WTC11 (cell line): Measurements from ENCODE around the gene CCDC127. TPM values are rescaled to one million over a fixed set of nuclear protein-coding genes. Genes with fewer than 3 reads are reported as not detected.
A peak's percentile ranks its signal among the peaks of the same experiment; 100 is the strongest.

ENCODE experiments used
- ATAC-seq: fragments of 200-7000 bp; cut with Tn5 transposase; 2 replicates; pipeline ENCODE4 v1.10.0; 2021; ENCODE audit warnings: mild to moderate bottlenecking, moderate library complexity
- CTCF ChIA-PET: fragments of 300-600 bp; sonication (Branson Sonifier 250); formaldehyde crosslinking; loops from one replicate; lab custom pipeline; 2021; ENCODE audit warnings: antibody characterized with exemption; lab: Charles Lee
- POLR2A ChIA-PET: fragments of 350-600 bp; sonication (Branson Sonifier 250); formaldehyde crosslinking; loops from one replicate; lab custom pipeline; 2021; ENCODE audit warnings: antibody characterized with exemption; lab: Charles Lee
- DNase-seq: peaks from one replicate; pipeline ENCODE4 v3.0.0; 2021; ENCODE audit warnings: low spot score
- H3K27ac Mint-ChIP-seq: 2 replicates; pipeline ENCODE4 v1.8.0; 2021; ENCODE audit warnings: mixed read lengths
- H3K27me3 Mint-ChIP-seq: 2 replicates; pipeline ENCODE4 v1.8.0; 2021; ENCODE audit warnings: low read depth, mild to moderate bottlenecking, moderate library complexity, mixed read lengths
- H3K36me3 Mint-ChIP-seq: 2 replicates; pipeline ENCODE4 v1.8.0; 2021; ENCODE audit warnings: mixed read lengths
- H3K4me1 Mint-ChIP-seq: 2 replicates; pipeline ENCODE4 v1.8.0; 2022; ENCODE audit warnings: mixed read lengths
- H3K4me3 Mint-ChIP-seq: 2 replicates; pipeline ENCODE4 v1.8.0; 2021; ENCODE audit warnings: mild to moderate bottlenecking, moderate library complexity, mixed read lengths
- H3K9me3 Mint-ChIP-seq: 2 replicates; pipeline ENCODE4 v1.8.0; 2021; ENCODE audit warnings: mixed read lengths
- ELF4 ChIP-seq: sonication (generic); formaldehyde crosslinking; IDR thresholded peaks from 2 replicates; pipeline ENCODE4 v1.8.1; 2022; ENCODE audit warnings: low read depth, mild to moderate bottlenecking, moderate library complexity, missing genetic modification reagents
- ESRRA ChIP-seq: sonication (generic); formaldehyde crosslinking; IDR thresholded peaks from 2 replicates; pipeline ENCODE4 v1.8.1; 2022; ENCODE audit warnings: mild to moderate bottlenecking, missing genetic modification reagents, borderline replicate concordance
- FOXP1 ChIP-seq: sonication (generic); formaldehyde crosslinking; IDR thresholded peaks from 2 replicates; pipeline ENCODE4 v1.8.0; 2022; ENCODE audit warnings: missing genetic modification reagents, mild to moderate bottlenecking, moderate library complexity, borderline replicate concordance
- KAT7 ChIP-seq: sonication (generic); formaldehyde crosslinking; IDR thresholded peaks from 2 replicates; pipeline ENCODE4 v1.8.1; 2023; ENCODE audit warnings: missing genetic modification reagents, mild to moderate bottlenecking, borderline replicate concordance
- NFATC4 ChIP-seq: fragments of 250-450 bp; sonication (Bioruptor Pico); IDR thresholded peaks from 2 replicates; pipeline ENCODE4 v1.9.0; 2021; ENCODE audit warnings: mild to moderate bottlenecking
- TEAD4 ChIP-seq: sonication (generic); formaldehyde crosslinking; IDR thresholded peaks from 2 replicates; pipeline ENCODE4 v1.8.0; 2022; ENCODE audit warnings: mild to moderate bottlenecking, missing genetic modification reagents
- TP53 ChIP-seq: sonication (generic); formaldehyde crosslinking; IDR thresholded peaks from 2 replicates; pipeline ENCODE4 v1.8.1; 2023; ENCODE audit warnings: mild to moderate bottlenecking, missing genetic modification reagents
- ZNF232 ChIP-seq: sonication (generic); formaldehyde crosslinking; IDR thresholded peaks from 2 replicates; pipeline ENCODE4 v1.8.0; 2022; ENCODE audit warnings: mild to moderate bottlenecking, missing genetic modification reagents
- total RNA-seq: library from RNA; stranded (reverse); gene quantifications from 3 replicates; pipeline ENCODE4 v1.2.3, GENCODE V29; 2021
- TF ChIP-seq, protein P1 (sequence below): fragments of 250-450 bp; sonication (Bioruptor Pico); IDR thresholded peaks from 2 replicates; pipeline ENCODE4 v1.9.0; 2021; ENCODE audit warnings: mild to moderate bottlenecking, borderline replicate concordance
- TF ChIP-seq, protein P2 (sequence below): sonication (generic); formaldehyde crosslinking; IDR thresholded peaks from 2 replicates; pipeline ENCODE4 v1.8.1; 2022; ENCODE audit warnings: mild to moderate bottlenecking, moderate library complexity, missing genetic modification reagents
- TF ChIP-seq, protein P3 (sequence below): sonication (generic); formaldehyde crosslinking; IDR thresholded peaks from 2 replicates; pipeline ENCODE4 v1.8.0; 2023; ENCODE audit warnings: mild to moderate bottlenecking, missing genetic modification reagents
- TF ChIP-seq, protein P4 (sequence below): fragments of 250-450 bp; sonication (Bioruptor Pico); IDR thresholded peaks from 2 replicates; pipeline ENCODE4 v1.8.0; 2021; ENCODE audit warnings: mild to moderate bottlenecking
- TF ChIP-seq, protein P5 (sequence below): sonication (generic); formaldehyde crosslinking; IDR thresholded peaks from 2 replicates; pipeline ENCODE4 v1.8.1; 2022; ENCODE audit warnings: low read depth, mild to moderate bottlenecking, moderate library complexity, missing genetic modification reagents, borderline replicate concordance
- TF ChIP-seq, protein P6 (sequence below): sonication (generic); formaldehyde crosslinking; IDR thresholded peaks from 2 replicates; pipeline ENCODE4 v1.8.1; 2023; ENCODE audit warnings: mild to moderate bottlenecking, moderate library complexity, missing genetic modification reagents
- TF ChIP-seq, protein P7 (sequence below): fragments of 250-450 bp; sonication (Bioruptor Pico); IDR thresholded peaks from 2 replicates; pipeline ENCODE4 v2.1.2; 2022; ENCODE audit warnings: mild to moderate bottlenecking, moderate library complexity

Gene CCDC127
- total RNA-seq, 1 experiment from 2014 or later, result 5.3 TPM

DNA sequence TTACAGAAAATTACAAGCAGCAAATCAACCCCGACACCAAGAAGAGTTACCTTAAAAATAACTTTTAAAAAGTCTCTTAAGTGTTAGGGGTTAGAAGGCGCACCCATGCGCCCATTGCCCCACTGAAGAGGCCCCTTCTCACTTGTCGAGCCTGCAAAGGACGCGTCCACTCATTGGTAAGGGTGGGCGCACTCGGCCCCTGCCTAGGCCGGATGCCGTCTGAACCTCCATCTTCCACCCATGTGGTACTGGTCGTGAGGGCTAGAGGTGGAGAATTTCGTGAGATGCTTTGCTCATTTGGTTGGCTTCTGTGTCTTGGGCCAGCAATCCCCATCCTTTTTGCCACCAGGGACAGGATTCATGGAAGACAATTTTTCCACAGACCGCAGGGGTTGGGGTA lies 54.1 kb downstream of the CCDC127 start (continued):
- TF ChIP-seq, protein P1, sequence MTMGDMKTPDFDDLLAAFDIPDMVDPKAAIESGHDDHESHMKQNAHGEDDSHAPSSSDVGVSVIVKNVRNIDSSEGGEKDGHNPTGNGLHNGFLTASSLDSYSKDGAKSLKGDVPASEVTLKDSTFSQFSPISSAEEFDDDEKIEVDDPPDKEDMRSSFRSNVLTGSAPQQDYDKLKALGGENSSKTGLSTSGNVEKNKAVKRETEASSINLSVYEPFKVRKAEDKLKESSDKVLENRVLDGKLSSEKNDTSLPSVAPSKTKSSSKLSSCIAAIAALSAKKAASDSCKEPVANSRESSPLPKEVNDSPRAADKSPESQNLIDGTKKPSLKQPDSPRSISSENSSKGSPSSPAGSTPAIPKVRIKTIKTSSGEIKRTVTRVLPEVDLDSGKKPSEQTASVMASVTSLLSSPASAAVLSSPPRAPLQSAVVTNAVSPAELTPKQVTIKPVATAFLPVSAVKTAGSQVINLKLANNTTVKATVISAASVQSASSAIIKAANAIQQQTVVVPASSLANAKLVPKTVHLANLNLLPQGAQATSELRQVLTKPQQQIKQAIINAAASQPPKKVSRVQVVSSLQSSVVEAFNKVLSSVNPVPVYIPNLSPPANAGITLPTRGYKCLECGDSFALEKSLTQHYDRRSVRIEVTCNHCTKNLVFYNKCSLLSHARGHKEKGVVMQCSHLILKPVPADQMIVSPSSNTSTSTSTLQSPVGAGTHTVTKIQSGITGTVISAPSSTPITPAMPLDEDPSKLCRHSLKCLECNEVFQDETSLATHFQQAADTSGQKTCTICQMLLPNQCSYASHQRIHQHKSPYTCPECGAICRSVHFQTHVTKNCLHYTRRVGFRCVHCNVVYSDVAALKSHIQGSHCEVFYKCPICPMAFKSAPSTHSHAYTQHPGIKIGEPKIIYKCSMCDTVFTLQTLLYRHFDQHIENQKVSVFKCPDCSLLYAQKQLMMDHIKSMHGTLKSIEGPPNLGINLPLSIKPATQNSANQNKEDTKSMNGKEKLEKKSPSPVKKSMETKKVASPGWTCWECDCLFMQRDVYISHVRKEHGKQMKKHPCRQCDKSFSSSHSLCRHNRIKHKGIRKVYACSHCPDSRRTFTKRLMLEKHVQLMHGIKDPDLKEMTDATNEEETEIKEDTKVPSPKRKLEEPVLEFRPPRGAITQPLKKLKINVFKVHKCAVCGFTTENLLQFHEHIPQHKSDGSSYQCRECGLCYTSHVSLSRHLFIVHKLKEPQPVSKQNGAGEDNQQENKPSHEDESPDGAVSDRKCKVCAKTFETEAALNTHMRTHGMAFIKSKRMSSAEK (CRISPR knock-in tag), result no peak
- TF ChIP-seq, protein P2, sequence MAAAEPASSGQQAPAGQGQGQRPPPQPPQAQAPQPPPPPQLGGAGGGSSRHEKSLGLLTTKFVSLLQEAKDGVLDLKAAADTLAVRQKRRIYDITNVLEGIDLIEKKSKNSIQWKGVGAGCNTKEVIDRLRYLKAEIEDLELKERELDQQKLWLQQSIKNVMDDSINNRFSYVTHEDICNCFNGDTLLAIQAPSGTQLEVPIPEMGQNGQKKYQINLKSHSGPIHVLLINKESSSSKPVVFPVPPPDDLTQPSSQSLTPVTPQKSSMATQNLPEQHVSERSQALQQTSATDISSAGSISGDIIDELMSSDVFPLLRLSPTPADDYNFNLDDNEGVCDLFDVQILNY (CRISPR knock-in tag), result no peak
- TF ChIP-seq, protein P3, sequence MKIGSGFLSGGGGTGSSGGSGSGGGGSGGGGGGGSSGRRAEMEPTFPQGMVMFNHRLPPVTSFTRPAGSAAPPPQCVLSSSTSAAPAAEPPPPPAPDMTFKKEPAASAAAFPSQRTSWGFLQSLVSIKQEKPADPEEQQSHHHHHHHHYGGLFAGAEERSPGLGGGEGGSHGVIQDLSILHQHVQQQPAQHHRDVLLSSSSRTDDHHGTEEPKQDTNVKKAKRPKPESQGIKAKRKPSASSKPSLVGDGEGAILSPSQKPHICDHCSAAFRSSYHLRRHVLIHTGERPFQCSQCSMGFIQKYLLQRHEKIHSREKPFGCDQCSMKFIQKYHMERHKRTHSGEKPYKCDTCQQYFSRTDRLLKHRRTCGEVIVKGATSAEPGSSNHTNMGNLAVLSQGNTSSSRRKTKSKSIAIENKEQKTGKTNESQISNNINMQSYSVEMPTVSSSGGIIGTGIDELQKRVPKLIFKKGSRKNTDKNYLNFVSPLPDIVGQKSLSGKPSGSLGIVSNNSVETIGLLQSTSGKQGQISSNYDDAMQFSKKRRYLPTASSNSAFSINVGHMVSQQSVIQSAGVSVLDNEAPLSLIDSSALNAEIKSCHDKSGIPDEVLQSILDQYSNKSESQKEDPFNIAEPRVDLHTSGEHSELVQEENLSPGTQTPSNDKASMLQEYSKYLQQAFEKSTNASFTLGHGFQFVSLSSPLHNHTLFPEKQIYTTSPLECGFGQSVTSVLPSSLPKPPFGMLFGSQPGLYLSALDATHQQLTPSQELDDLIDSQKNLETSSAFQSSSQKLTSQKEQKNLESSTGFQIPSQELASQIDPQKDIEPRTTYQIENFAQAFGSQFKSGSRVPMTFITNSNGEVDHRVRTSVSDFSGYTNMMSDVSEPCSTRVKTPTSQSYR (CRISPR knock-in tag), result no peak
- TF ChIP-seq, protein P4, sequence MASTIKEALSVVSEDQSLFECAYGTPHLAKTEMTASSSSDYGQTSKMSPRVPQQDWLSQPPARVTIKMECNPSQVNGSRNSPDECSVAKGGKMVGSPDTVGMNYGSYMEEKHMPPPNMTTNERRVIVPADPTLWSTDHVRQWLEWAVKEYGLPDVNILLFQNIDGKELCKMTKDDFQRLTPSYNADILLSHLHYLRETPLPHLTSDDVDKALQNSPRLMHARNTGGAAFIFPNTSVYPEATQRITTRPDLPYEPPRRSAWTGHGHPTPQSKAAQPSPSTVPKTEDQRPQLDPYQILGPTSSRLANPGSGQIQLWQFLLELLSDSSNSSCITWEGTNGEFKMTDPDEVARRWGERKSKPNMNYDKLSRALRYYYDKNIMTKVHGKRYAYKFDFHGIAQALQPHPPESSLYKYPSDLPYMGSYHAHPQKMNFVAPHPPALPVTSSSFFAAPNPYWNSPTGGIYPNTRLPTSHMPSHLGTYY, result no peak
- TF ChIP-seq, protein P5, sequence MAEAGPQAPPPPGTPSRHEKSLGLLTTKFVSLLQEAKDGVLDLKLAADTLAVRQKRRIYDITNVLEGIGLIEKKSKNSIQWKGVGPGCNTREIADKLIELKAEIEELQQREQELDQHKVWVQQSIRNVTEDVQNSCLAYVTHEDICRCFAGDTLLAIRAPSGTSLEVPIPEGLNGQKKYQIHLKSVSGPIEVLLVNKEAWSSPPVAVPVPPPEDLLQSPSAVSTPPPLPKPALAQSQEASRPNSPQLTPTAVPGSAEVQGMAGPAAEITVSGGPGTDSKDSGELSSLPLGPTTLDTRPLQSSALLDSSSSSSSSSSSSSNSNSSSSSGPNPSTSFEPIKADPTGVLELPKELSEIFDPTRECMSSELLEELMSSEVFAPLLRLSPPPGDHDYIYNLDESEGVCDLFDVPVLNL (CRISPR knock-in tag), result no peak
- TF ChIP-seq FOXP1 (CRISPR knock-in tag) (no peak), NFATC4 (CRISPR knock-in tag) (no peak), TP53 (CRISPR knock-in tag) (no peak)

DNA sequence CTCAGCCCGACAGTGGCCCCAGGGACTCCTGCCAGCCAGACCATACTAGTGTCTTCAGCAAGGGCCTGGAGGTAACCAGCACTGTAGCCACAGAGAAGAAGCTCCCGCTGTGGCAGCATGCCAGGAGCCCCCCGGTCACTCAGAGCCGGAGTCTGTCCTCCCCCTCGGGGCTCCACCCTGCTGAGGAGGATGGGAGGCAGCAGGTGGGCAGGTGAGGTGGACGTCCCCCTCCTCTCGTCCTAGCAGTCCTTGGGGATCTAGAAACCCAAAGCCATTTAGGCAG lies 54.7 kb downstream of the CCDC127 start:
- no peak for ATAC-seq
- Mint-ChIP-seq H3K9me3 (peaks cover 12% of the 10 kb centered on the region), H3K36me3 (peaks cover 41% of the 10 kb centered on the region), H3K4me3 (no peak overlapping the region), H3K27ac (0 out of 2 replicates have a peak overlapping the region, but pooled peaks have one; percentile 60), H3K4me1 (peaks cover 13% of the 10 kb centered on the region), H3K27me3 (no peaks in the 10 kb centered on the region)
- DNase-seq, result peak; percentile 9
- ChIA-PET POLR2A (no interaction called here), CTCF (no interaction called here)
- no peak for TF ChIP-seq TEAD4 (CRISPR knock-in tag)
- TF ChIP-seq, protein P5 (CRISPR knock-in tag), result no peak
- no peak for TF ChIP-seq ESRRA (CRISPR knock-in tag)
- TF ChIP-seq, protein P6, sequence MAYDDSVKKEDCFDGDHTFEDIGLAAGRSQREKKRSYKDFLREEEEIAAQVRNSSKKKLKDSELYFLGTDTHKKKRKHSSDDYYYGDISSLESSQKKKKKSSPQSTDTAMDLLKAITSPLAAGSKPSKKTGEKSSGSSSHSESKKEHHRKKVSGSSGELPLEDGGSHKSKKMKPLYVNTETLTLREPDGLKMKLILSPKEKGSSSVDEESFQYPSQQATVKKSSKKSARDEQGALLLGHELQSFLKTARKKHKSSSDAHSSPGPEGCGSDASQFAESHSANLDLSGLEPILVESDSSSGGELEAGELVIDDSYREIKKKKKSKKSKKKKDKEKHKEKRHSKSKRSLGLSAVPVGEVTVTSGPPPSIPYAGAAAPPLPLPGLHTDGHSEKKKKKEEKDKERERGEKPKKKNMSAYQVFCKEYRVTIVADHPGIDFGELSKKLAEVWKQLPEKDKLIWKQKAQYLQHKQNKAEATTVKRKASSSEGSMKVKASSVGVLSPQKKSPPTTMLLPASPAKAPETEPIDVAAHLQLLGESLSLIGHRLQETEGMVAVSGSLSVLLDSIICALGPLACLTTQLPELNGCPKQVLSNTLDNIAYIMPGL (CRISPR knock-in tag), result no peak
- TF ChIP-seq ZNF232 (CRISPR knock-in tag), result no peak
- TF ChIP-seq KAT7 (CRISPR knock-in tag), result no peak
- TF ChIP-seq, protein P7, sequence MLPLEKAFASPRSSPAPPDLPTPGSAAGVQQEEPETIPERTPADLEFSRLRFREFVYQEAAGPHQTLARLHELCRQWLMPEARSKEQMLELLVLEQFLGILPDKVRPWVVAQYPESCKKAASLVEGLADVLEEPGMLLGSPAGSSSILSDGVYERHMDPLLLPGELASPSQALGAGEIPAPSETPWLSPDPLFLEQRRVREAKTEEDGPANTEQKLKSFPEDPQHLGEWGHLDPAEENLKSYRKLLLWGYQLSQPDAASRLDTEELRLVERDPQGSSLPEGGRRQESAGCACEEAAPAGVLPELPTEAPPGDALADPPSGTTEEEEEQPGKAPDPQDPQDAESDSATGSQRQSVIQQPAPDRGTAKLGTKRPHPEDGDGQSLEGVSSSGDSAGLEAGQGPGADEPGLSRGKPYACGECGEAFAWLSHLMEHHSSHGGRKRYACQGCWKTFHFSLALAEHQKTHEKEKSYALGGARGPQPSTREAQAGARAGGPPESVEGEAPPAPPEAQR (CRISPR knock-in tag), result no peak
- TF ChIP-seq, protein P1 (CRISPR knock-in tag), result no peak
- TF ChIP-seq ELF4 (CRISPR knock-in tag), result no peak
